ENCODE data around the gene TBC1D1. TPM values are rescaled to one million over a fixed set of nuclear protein-coding genes. Genes with fewer than 3 reads are reported as not detected.

TBC1D1 gene
- total RNA-seq, 4 donors from 2014 or later = 56.4 to 127 (median 94.8) TPM

DNA sequence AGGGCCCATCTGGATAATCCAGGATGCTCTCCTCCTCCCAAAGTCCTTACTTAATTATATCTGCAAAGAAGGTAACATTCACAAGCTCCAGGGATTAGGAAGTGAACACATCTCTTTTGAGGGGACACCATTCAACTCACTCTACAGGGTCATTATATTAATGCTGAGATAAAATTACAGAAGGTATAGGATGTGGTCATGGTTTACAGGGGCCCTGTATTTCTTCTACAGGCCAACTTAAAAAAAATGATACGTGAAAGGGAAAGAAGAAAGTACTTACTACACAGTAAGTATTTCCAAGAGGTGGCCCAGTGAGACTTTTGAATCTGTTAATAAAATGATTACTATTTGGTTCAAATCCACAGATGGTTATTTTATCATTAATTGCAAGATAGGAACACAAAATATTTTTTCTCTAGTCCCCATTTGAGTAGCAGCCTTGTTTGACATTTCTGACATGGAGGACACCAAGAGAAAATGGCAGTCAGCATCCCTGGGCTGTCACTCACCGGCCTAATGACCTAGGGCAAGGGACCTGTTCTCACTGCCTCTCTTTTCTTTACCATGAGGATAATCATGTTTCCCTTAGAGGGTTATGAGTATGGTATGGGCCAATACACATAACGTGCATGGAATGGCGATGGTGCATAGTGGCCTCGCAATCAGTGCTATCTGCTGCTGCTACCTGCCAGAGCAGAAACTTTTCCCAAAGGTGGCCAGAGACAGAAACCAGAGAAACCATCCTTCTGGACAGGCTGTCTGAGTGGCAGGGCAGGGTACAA is 209.8 kb downstream of the TBC1D1 start:
- TF ChIP-seq, protein P1, sequence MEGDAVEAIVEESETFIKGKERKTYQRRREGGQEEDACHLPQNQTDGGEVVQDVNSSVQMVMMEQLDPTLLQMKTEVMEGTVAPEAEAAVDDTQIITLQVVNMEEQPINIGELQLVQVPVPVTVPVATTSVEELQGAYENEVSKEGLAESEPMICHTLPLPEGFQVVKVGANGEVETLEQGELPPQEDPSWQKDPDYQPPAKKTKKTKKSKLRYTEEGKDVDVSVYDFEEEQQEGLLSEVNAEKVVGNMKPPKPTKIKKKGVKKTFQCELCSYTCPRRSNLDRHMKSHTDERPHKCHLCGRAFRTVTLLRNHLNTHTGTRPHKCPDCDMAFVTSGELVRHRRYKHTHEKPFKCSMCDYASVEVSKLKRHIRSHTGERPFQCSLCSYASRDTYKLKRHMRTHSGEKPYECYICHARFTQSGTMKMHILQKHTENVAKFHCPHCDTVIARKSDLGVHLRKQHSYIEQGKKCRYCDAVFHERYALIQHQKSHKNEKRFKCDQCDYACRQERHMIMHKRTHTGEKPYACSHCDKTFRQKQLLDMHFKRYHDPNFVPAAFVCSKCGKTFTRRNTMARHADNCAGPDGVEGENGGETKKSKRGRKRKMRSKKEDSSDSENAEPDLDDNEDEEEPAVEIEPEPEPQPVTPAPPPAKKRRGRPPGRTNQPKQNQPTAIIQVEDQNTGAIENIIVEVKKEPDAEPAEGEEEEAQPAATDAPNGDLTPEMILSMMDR (IDR thresholded peaks at IDR 0.05) = no peak
- ATAC-seq (ENCODE audit: low FRiP score) (no peak), DNase-seq (ENCODE audit: low spot score) (no peak)

DNA sequence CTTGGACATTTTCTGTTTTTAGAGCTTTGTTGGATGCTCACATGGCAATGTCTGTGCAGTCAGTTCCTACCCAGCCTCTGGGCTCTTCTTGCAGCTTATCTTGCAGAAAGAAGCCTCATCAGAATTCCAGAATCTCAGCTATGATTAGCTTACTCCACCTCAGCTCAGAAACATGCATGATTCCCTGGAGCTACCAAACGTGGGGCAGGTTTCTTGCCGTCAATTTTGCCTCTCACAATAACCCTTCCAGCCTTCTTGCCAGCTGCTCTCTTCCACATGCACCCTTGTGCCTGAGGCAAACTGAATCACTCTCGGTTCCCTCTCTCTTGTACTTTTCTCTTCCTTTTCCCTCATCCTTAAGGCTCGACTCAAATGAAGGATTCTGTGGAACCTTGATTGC is 210.7 kb downstream of the TBC1D1 start:
- ATAC-seq (ENCODE audit: low FRiP score) (peak; percentile 24), DNase-seq (ENCODE audit: low spot score) (no peak)
- TF ChIP-seq, protein P1 (IDR thresholded peaks at IDR 0.05) = no peak

DNA sequence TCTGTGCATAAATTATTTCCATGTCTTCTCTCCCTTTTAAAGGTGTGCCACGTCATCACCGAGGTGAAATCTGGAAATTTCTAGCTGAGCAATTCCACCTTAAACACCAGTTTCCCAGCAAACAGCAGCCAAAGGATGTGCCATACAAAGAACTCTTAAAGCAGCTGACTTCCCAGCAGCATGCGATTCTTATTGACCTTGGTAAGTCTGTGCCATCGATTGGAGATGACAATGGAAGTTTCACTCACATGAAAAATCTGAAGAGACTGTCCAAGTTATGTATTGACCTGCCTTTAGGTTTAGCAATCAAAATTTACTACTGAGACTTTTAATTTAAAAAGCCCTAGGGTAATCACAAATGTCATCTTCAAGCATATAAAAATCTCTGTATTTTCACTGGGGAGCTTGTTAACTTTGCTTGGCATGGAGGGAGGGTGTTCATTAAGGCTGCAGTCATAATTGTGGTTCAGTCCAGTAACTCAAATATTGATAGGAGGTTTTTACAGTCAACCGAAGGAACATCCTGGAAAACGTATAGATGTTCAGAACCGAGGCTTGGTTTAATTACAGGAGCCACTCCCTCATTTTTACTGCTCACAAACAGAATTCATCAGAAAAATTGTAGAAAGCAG is 212.2 kb downstream of the TBC1D1 start:
- TF ChIP-seq, protein P1 (IDR thresholded peaks at IDR 0.05) = no peak
- ATAC-seq (ENCODE audit: low FRiP score) (no peak), DNase-seq (ENCODE audit: low spot score) (no peak)

DNA sequence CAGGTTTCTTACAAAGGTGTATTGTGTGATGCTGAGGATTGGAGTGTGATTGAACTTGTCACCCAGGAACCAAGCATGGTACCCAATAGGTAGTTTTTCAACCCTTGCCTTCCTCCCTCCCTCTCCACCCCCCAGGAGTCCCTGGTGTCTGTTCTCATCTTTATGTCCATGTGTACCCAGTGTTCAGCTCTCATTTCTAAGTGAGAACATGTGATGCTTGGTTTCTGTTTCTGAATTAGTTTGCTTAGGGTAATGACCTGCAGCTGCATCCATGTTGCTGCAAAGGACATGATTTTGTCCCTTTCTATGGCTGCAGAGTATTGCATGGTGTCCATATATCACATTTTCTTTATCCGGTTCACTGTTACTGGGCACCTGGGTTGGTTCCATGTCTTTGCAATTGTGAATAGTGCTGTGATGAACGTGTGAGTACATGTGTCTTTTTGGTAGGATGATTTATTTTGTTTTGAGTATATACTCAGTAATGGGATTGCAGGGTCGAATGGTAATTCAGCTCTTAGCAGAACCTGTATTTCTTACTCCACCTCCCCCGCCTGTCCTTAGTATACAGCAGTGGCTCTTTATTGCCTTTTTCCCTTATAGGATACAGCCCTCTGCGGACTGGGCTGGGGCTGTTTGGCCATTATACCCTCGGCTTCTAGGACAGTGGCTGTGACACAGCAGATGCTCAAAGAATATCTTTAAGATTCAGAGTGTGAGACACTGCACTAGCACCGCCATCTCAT is 214.8 kb downstream of the TBC1D1 start:
- no peak for ATAC-seq (ENCODE audit: low FRiP score)
- TF ChIP-seq, protein P1 (IDR thresholded peaks at IDR 0.05) = no peak
- no peak for DNase-seq (ENCODE audit: low spot score)

DNA sequence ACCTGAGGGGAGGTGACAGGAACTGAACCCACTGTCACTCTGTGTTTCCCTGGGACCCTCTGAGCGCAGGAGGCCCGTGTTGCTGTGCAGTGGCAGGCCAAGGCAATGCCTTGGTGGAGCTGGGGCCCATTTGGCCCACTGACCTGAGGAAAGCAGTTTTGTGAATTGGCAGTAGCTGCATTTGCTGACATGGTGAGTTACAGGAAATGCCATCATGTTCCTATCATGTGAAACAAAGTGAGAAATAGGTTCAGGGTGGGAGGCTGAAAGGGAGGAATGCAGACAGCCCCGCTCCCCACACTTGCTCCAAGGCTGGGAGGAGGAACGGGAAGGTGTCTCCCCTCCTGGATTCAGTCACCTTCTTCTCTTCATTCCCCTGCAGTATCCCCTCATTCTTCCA is 215.4 kb downstream of the TBC1D1 start:
- TF ChIP-seq, protein P1 (IDR thresholded peaks at IDR 0.05) = no peak
- DNase-seq (ENCODE audit: low spot score) = no peak
- peak; percentile 31 for ATAC-seq (ENCODE audit: low FRiP score)

DNA sequence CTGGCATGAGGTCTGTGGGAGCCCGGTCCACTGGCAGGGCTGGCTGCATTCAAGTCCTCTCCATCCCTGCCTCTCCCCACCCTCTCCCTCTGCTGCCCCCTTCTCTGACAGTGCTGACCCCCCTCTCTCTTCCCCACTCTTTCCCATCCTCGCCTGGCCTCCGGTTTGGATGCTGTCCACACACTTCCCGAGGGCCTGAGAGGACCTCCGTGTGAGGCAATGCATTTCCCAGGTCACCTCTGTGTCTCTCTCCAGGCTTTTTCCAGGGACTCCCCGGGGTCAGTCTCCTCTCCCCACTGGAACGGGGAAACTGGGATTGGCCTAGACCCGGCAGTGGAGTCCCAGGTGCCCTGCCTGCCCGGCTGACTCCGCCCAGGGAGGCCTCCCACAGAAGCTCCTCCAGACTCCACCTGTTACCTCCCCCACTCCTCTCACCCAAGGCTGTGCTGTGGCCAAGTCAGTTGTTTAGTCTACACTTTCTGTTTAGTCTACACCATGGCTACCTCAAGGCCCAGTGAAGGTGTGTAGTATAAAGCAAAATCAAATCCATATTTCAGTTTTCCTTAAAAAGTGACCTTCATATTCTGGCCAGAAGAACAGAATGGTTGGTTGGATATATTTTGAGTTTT is 216.1 kb downstream of the TBC1D1 start:
- DNase-seq (ENCODE audit: low spot score) (no peak), ATAC-seq (ENCODE audit: low FRiP score) (peak; percentile 17)
- TF ChIP-seq, protein P1 (IDR thresholded peaks at IDR 0.05) = no peak
